GM20000 (cell line): ENCODE results near the gene CEP70.

ENCODE experiments used
- DNase-seq: peaks from one replicate; pipeline ENCODE4 v3.0.0; 2012; ENCODE audit warnings: low spot score
- TF ChIP-seq, protein P1 (sequence below): IDR thresholded peaks from 2 replicates; pipeline ENCODE4 v1.5.1; 2012; ENCODE audit warnings: mild to moderate bottlenecking, control low read depth; ENCODE audit errors: extremely low read depth, missing control alignments

CEP70 gene

DNA sequence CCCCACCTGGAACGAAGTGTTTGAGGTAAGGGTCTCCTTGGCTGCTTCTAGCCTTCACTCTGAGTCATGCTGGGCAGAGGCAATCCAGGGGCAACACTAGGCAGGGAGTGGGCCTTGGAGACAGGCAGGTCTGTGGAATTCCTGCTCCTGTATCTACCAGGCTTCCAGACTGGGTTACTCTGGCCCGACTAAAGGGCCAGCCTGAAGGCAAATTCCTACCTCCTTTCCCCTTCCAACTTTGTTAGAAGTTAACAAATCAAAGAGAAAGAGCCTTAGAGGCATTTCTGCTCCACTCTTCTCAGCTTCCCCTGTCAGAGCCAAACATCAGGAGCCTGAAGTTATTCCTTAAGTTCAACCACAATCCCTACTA is 129.6 kb downstream of the CEP70 start:
- TF ChIP-seq, protein P1, sequence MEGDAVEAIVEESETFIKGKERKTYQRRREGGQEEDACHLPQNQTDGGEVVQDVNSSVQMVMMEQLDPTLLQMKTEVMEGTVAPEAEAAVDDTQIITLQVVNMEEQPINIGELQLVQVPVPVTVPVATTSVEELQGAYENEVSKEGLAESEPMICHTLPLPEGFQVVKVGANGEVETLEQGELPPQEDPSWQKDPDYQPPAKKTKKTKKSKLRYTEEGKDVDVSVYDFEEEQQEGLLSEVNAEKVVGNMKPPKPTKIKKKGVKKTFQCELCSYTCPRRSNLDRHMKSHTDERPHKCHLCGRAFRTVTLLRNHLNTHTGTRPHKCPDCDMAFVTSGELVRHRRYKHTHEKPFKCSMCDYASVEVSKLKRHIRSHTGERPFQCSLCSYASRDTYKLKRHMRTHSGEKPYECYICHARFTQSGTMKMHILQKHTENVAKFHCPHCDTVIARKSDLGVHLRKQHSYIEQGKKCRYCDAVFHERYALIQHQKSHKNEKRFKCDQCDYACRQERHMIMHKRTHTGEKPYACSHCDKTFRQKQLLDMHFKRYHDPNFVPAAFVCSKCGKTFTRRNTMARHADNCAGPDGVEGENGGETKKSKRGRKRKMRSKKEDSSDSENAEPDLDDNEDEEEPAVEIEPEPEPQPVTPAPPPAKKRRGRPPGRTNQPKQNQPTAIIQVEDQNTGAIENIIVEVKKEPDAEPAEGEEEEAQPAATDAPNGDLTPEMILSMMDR, result no peak
- DNase-seq, result no peak

- no peak for DNase-seq
- TF ChIP-seq, protein P1, result no peak
Measured at GRCh38 chr3:138463724-138464490, 130.2 kb downstream of the CEP70 start.

GRCh38 chr3:138461896-138462295 is 132.2 kb downstream of the CEP70 start:
- DNase-seq, result no peak
- TF ChIP-seq, protein P1, result no peak

- TF ChIP-seq, protein P1, result no peak
- DNase-seq, result no peak
Measured at GRCh38 chr3:138461246-138461645, 132.8 kb downstream of the CEP70 start.

DNA sequence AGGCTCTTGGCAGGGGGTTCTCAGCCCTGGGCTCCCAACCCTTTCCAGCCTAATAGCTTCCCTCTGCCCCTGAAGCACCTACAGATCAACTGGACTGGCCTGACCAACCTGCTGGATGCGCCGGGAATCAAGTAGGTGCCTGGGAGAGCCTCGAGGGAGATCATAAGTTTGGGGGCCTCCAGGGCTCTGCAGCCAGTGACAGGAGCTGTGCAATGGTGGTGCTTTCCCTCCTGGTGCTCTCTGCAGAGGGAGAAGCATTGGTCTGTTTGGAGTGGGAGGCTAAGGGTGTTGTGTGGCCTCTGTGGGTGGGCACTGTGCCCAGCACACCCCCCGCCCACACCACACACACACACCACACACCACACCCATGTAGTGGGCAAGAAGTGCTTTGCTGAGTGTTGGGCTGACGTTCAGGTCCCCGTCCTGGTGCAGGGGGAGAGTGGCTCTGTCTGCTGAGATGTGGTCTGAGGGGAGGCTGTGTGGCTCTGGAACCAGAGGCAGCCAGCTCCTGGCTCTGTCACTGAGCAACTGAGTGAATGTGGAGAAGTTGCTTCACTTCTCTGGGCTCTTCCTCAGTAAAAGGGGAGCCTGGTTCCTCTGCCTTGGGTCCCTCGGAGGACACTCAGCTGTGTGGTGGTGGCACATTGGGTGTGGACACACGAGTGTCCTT is 133.4 kb downstream of the CEP70 start:
- no peak for DNase-seq
- TF ChIP-seq, protein P1, result no peak

DNA sequence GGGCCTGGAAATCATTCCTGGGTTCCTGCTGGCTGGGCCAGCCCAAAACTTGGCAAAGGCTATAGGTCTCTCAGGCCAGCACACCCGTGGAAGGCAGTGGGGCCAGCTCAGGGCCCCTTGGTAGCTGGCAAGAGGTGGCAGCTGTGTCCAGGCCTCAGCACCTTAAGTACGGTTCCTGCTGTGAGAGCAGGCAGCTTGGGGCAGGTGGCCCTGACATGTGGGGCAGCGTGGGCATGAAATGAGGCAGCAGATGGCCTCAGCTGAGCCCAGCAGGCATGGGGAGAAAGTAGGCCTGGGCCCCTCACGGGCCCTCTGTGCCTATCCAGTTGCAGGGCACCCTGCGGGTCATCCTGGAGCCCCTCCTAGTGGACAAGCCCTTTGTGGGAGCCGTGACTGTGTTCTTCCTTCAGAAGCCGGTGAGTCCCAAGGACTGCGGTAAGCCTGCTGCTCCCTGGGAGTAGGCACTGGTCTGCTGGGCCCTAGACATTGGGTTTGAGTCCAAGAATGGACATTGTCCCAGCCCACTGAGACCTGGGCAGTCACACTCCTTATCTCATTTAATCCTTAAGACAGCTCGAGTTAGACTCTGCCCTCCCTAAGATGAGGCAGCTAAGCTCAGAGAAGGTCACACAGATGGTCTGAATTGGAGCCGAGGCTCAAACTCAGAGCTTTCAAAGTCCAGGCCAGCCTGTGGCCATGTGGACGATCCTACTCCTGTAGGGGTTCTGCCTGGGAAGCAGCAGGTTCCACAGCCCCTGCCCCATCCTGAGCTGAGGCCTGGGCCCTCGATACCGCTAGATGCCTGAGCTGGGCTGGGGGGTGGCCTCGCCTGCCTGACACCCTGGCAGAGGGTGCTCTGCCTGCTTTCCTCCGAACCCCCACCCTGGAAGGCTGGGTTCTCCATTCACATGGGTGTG is 134.2 kb downstream of the CEP70 start:
- no peak for DNase-seq
- TF ChIP-seq, protein P1, result no peak
